DMS53 treated with DMSO at 0.1 percent for 48 hours (cell line): Measurements from ENCODE around the gene CREB5.
"Not testable (repeated sequence)": the region's sequence is repeated elsewhere in the genome, so short reads cannot be mapped to it uniquely, and the experiment has no call there.

Experiments used
- DNase-seq: peaks from one replicate; lab custom pipeline; 2025; ENCODE audit not compliant: unreplicated experiment; lab: John Stamatoyannopoulos, UW

Gene CREB5

DNA sequence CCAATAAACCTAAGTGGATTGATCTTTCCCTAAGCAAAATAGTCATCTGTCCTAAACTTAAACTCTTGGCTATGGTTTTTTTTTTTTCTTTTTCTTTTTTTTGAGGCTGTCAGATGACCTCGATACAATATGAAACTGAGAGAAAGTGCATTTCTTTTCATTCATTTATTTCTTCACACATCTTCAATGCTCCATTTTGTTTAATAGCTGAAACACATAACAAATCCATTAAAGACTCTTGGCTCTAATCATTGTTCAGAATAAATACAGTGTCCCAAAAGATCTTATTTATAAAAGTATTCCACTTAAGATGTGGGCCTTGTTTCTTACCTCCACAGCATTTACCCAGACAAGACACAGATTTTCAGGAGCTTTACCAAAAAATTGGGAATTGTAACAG is 350.3 kb downstream of the CREB5 start:
- DNase-seq = no peak

DNA sequence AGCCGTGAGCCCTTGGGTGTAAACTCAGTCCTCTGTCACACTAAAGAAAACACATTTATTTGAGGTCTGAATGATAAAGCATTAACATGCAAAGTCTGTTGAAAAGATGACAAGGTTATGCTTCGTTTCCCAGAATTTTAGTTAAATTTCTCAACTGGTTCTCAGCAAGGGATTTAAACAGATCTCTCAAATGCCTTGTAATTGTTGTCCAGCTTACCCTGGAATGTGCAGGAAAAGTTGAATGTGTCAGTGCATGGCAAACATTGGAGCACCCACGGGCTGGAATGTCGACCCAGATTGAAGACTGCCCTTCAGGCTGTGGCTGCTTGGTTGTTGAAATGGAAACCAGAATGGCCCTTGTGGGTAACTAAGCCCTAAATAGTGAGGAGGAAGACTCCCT is 354.0 kb downstream of the CREB5 start:
- no peak for DNase-seq

- no peak for DNase-seq
Observed at GRCh38 chr7:28767356-28767755, 355.0 kb downstream of the CREB5 start.

GRCh38 chr7:28768577-28769147 is 356.3 kb downstream of the CREB5 start:
- DNase-seq = no peak

GRCh38 chr7:28771906-28772622 is 359.7 kb downstream of the CREB5 start:
- no peak for DNase-seq

GRCh38 chr7:28773423-28774145 is 361.3 kb downstream of the CREB5 start:
- DNase-seq = peak; percentile 84

DNA sequence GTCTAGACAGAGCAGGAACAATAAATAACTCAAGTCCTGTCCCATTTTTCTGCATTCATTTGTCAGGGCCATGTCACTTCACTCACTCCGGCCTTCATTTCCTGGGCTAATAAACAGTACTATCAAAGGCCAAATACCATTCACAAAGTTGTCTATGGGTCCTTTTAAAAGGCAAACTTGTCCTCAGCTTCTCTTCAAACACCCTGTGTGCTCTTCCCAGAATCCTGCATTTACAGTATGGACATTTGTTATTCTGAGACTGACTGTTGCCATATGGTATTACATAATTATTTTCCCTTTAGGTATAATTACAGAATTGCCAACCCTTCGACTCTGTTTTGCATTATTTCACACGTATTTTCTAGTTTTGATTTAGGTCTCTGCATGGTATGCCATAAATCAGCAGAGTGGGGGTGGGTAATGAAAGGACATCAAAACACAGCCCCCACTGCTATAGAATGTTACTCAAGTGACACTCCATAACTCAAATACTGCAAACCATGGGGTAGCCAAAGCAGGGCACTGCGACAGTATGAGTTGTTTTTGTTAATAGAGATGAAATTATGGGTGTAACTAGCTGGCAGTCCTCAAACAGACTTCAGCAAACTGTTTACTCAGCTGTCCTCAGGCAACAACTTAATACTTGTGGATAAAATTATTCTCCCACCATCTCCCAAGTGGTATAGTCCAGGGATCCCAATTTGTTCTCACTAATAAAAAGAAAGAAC is 362.1 kb downstream of the CREB5 start:
- peak; percentile 86 for DNase-seq

GRCh38 chr7:28776463-28777157 is 364.3 kb downstream of the CREB5 start:
- no peak for DNase-seq

- DNase-seq = no peak
Observed at GRCh38 chr7:28778786-28779185, 366.5 kb downstream of the CREB5 start.

DNA sequence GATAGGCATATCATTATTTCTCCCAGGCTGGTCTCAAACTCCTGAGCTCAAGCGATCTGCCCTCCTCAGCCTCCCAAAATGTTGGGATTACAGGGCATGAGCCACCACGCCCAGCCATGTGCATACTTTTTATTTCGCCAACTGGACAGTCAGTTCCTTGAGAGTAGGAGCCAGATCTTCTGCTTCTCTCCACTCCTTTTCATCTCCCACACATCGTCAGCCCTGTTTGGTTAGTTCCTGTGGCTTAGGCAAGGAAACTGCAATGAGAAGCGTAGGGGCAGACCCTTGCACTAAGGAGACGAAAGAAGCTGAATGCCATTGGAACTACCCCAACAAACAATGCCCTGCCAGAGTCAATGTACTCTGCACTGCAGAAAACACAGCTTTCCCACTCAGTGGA is 367.6 kb downstream of the CREB5 start:
- no peak for DNase-seq

GRCh38 chr7:28782362-28782761 is 370.0 kb downstream of the CREB5 start:
- no peak for DNase-seq

DNA sequence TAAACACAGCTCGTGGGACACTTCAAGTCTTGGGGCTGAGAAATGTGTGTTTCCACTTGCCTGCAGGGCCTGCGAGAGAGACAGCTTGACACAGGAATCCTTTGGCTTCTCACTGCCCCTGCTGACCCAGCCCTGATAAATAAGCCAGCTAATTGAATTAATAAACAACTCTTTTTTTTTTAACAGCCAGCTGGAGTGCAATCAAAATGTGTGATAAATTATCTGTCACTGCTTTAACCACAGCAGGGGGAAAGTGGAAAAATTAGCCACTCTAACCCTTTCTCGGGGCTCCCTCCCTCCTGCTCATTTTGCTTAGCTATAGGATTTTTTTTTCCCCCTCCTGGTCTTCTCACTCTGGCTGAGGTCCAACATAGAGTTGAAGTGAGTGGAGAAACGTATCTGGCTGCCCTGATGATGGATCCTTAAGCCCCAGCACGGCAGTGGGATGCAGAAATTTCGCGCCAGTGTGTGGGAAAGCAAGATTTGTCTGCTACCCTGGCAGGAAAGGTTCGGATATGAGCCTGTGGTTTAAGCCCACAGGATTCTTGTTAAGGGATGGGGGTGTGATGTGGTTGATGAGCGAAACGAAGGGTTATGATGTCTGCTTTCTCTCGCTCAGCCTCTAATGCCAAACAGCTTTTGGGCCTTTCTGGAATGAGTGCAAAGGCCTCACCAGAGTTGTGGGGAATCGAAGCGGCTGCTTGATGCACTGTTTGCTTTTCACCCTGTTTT is 372.0 kb downstream of the CREB5 start:
- DNase-seq = no peak

- no peak for DNase-seq
Observed at GRCh38 chr7:28785041-28785995, 373.0 kb downstream of the CREB5 start.

- DNase-seq = not testable (repeated sequence)
Observed at GRCh38 chr7:28786156-28786555, 373.8 kb downstream of the CREB5 start.

DNA sequence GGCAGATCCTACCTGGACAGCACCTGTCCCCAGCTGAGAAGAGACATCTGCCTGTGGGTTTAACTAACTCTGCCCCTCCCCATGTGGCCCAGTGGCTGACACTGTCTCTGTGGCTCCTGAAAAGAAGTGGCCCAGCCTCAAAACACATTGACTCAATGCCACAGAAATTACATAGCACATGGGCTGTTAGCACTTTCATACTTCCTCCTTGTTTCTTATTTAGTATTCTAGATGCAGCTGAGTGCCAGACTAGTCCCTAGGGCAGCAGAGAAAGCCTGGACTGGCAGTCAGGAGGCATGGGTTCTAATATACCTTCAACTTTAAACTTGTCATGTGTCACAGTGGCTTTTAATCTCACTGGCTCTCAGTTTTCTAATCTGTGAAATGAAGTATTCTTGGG is 374.8 kb downstream of the CREB5 start:
- no peak for DNase-seq

DNA sequence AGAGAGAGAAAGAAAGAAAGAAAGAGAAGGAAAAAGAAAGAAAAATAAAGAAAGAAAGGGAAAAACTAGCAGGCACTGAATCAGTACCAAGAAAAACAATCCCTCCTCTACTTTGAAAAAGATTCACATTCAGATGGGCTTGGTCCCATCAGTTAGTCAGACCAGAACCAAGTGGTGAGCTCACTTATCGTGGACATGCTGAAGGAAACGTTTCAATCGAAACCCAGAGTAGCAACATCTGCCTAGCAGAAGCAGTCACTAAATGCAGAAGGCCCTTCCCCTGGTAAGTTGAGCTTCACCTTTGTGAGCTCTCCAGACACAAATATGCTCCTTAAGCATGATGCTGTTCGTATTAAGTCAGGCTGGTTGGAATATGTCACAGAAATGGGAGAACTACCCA is 378.1 kb downstream of the CREB5 start:
- DNase-seq = no peak

- DNase-seq = no peak
Observed at GRCh38 chr7:28792858-28793257, 380.5 kb downstream of the CREB5 start.

DNA sequence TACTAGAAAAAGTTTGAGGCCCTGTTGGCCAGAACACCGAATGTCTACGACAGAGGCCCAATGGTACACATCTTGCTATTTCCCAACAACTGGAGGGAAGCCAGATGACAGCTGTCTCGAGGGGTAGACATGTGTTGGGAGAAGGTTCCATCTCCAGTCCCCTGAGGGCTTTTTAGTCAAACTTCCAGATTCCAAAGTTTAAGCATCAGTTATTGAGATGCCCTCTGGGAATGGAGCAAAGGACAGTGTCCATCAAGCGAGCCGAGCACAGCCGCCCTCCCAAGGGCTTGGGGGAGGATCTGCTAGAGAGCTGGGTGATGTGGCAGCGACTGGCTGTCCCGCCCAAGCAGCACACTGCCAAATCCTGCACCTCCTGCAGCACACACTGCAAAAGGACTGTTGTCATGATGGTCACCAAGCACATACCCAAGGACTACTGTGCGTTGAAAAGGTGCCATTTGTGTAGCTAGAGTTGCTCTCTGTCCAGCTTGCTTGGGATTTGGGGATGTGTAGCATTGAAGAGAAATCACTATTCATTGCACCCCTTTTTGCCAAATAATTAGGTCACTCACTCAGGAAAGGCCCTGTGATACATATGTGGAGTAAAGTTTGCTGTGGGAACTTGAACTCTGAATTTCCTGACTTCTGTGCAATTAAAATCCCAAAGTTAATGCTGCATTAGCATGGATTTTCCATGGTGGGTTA is 381.2 kb downstream of the CREB5 start:
- no peak for DNase-seq

DNA sequence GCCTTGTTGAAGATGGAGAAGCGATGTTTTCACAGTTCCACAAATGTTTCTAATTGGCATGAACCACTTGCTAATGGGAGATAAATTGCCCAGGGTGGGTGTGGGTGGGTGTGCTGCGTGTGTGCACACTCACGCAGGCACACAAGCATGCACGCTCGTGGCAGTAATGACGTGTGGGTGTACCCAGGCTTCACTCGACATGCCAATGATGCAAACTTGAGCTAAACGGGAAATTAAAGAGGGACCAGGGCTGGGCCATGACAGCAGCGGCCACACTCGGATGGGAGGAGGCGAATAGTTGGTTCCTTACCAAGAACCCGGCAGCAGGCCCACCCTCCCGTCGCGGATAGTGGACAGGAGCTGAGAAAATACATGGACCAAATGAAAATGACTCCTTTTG is 386.0 kb downstream of the CREB5 start:
- DNase-seq = no peak
